ENCODE measurements around the gene USO1.

GRCh38 chr4:75823812-75824211, 99.4 kb downstream of the USO1 start:
- TF ChIP-seq CTCF (conservative IDR thresholded peaks at IDR 0.05) (no peak), ZFX (IDR thresholded peaks at IDR 0.05) (no peak)
